Measurements from ENCODE around the gene HAUS1. TPM values are rescaled to one million over a fixed set of nuclear protein-coding genes. Genes with fewer than 3 reads are reported as not detected.

Gene HAUS1
- total RNA-seq = 66.7 and 92.2 TPM in 2 replicates

GRCh38 chr18:46104128-46104911 is at the start of gene HAUS1:
HAUS1 (plus strand) TSS chr18:46104385; CDS start chr18:46104412, 27 bp downstream.

GRCh38 chr18:46071653-46072375 is 32.4 kb upstream of the HAUS1 start, which contains the start of gene PSTPIP2:
PSTPIP2 (minus strand) TSS chr18:46072260; CDS start chr18:46072188, 72 bp downstream.

GRCh38 chr18:46097801-46098615 is 6.2 kb upstream of the HAUS1 start, which contains the start of gene ATP5F1A:
ATP5F1A (minus strand) TSS chr18:46098296; CDS start chr18:46098231, 65 bp downstream.

Other genes starting within 250 kb of the HAUS1 start
- 7.9 and 21.9 TPM in 2 replicates for gene EPG5, start 137.1 kb upstream of the HAUS1 start, total RNA-seq
- 21.1 and 22.7 TPM in 2 replicates for gene PSTPIP2, start 32.1 kb upstream of the HAUS1 start, total RNA-seq
- 552 and 703 TPM in 2 replicates for gene ATP5F1A, start 6.1 kb upstream of the HAUS1 start, total RNA-seq